Progenitor cell of endocrine pancreas (in vitro differentiated cells): ENCODE results near the gene MED6. TPM values are rescaled to one million over a fixed set of nuclear protein-coding genes. Genes with fewer than 3 reads are reported as not detected.

ENCODE experiments used
- DNase-seq: peaks from one replicate; pipeline ENCODE4 v3.0.0; 2021; ENCODE audit warnings: low spot score; ENCODE audit not compliant: unreplicated experiment
- H3K27ac Mint-ChIP-seq: 2 replicates; pipeline ENCODE4 v1.8.0; 2021; ENCODE audit warnings: mild to moderate bottlenecking, moderate library complexity, mixed read lengths
- H3K27me3 Mint-ChIP-seq: 2 replicates; pipeline ENCODE4 v1.8.0; 2021; ENCODE audit warnings: mixed read lengths
- H3K36me3 Mint-ChIP-seq: 2 replicates; pipeline ENCODE4 v1.8.0; 2022; ENCODE audit warnings: mixed read lengths; ENCODE audit not compliant: insufficient read depth
- H3K4me1 Mint-ChIP-seq: 2 replicates; pipeline ENCODE4 v1.8.0; 2021; ENCODE audit warnings: low read depth, mixed read lengths
- H3K4me3 Mint-ChIP-seq: 2 replicates; pipeline ENCODE4 v1.8.0; 2021; ENCODE audit warnings: low read depth, mild to moderate bottlenecking, moderate library complexity, mixed read lengths
- H3K9me3 Mint-ChIP-seq: 2 replicates; pipeline ENCODE4 v1.8.0; 2021; ENCODE audit warnings: low read depth, mixed read lengths
- total RNA-seq: library from RNA; stranded (reverse); gene quantifications from 2 replicates; pipeline ENCODE4 v1.2.1, GENCODE V29; 2021
- TF ChIP-seq, protein P1 (sequence below): fragments of 200-600 bp; sonication (generic); IDR thresholded peaks from one replicate; pipeline ENCODE4 v1.5.0; 2021; ENCODE audit warnings: antibody characterized with exemption, mild to moderate bottlenecking; ENCODE audit not compliant: unreplicated experiment

MED6 gene
- total RNA-seq, 1 donor from 2014 or later = 47.1 TPM

DNA sequence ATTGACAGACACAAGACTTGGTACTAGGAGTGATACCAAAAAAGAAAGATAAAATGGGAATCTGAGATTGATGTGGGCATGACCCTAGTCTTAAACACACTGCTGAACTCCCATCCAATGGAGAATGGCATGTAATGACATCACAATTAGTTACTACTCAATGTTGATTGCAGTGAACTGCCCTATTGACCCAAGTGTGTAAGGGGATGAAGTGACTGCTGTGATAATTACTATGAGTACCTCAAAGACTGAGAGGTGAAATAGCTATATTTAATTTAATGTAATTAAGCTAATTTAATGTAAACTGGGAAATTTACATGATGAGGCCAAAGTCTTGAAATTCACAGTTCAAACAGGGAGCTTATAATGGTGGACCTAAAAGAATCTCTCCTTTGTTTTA, 65.6 kb downstream of the MED6 start, which contains the start of gene ADAM20:
Gene ADAM20, minus strand, starts transcription at position 101 of the 400 bp plus-strand sequence. CDS start 10,247 bp downstream, outside the sequence.
- peaks cover 44% of the 10 kb centered on the region for H3K36me3 Mint-ChIP-seq
- DNase-seq = no peak
- no peak within 1 kb of the TSS for H3K27ac Mint-ChIP-seq
- H3K4me3 Mint-ChIP-seq = no peak within 1 kb of the TSS
- H3K4me1 Mint-ChIP-seq = no peaks in the 10 kb centered on the region
- TF ChIP-seq, protein P1, sequence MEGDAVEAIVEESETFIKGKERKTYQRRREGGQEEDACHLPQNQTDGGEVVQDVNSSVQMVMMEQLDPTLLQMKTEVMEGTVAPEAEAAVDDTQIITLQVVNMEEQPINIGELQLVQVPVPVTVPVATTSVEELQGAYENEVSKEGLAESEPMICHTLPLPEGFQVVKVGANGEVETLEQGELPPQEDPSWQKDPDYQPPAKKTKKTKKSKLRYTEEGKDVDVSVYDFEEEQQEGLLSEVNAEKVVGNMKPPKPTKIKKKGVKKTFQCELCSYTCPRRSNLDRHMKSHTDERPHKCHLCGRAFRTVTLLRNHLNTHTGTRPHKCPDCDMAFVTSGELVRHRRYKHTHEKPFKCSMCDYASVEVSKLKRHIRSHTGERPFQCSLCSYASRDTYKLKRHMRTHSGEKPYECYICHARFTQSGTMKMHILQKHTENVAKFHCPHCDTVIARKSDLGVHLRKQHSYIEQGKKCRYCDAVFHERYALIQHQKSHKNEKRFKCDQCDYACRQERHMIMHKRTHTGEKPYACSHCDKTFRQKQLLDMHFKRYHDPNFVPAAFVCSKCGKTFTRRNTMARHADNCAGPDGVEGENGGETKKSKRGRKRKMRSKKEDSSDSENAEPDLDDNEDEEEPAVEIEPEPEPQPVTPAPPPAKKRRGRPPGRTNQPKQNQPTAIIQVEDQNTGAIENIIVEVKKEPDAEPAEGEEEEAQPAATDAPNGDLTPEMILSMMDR = no peak
- peaks cover 43% of the 10 kb centered on the region for H3K9me3 Mint-ChIP-seq
- no peaks in the 10 kb centered on the region for H3K27me3 Mint-ChIP-seq

Other genes starting within 250 kb of the MED6 start
- gene COX16, start 241.0 kb downstream of the MED6 start, total RNA-seq = 58.7 and 63.0 TPM in 2 replicates
- 39.8 and 43.1 TPM in 2 replicates for gene SYNJ2BP, start 183.6 kb downstream of the MED6 start, total RNA-seq
- gene ADAM21, start 148.5 kb downstream of the MED6 start, total RNA-seq = 0.11 and 0.12 TPM in 2 replicates
- gene ADAM20, start 65.7 kb downstream of the MED6 start, total RNA-seq = 1.0 and 1.3 TPM in 2 replicates
- gene TTC9, start 41.3 kb upstream of the MED6 start, total RNA-seq = 8.2 and 9.0 TPM in 2 replicates
- gene MAP3K9, start 208.9 kb upstream of the MED6 start, total RNA-seq = 27.6 and 31.8 TPM in 2 replicates